ENCODE measurements around the gene DNAH11. TPM values are rescaled to one million over a fixed set of nuclear protein-coding genes. Genes with fewer than 3 reads are reported as not detected.

The DNAH11 gene
- total and polyA plus RNA-seq, 2 of the 8 experiments (the other 6 are each of a cell fraction or from before 2014, with no cell fraction given), result 1.8 to 4.9 TPM

GRCh38 chr7:21624320-21624719 is 81.5 kb downstream of the DNAH11 start:
- Histone ChIP-seq H4K20me1 (replicated peaks in 1 of 2; ENCODE audit: control insufficient read depth in 1 of 2, insufficient read depth in 2 of 2, low read length in 2 of 2) (no peaks in the 10 kb centered on the region), H4K8ac (ENCODE audit: extremely low read depth, insufficient read depth, low read length) (no peak overlapping the region), H3K79me2 (ENCODE audit: control insufficient read depth in 1 of 2, insufficient read depth in 2 of 2, low read length in 2 of 2) (no peaks in the 10 kb centered on the region), H3K18ac (ENCODE audit: extremely low read depth, low read length) (no peak overlapping the region), H3K23ac (ENCODE audit: insufficient read length) (no peak overlapping the region), H3K36me3 (ENCODE audit: control insufficient read depth in 2 of 4, insufficient read depth in 4 of 4, low read length in 3 of 4) (no peaks in the 10 kb centered on the region), H3K79me1 (ENCODE audit: low read depth, low read length) (no peaks in the 10 kb centered on the region), H3K27me3 (replicated peaks in 1 of 4; ENCODE audit: control insufficient read depth in 3 of 4, extremely low read depth in 1 of 4, insufficient read depth in 3 of 4, low read length in 3 of 4) (no peaks in the 10 kb centered on the region), H2BK120ac (replicated peaks; ENCODE audit: low read depth, low read length) (no peak overlapping the region), H2BK5ac (ENCODE audit: low read depth, low read length) (no peak overlapping the region), H3K4me3 (ENCODE audit: extremely low read depth in 1 of 4, insufficient read depth in 2 of 4, low read depth in 3 of 4, low read length in 4 of 4) (no peak overlapping the region), H3K9ac (replicated peaks in 1 of 4; ENCODE audit: extremely low read depth in 1 of 4, low read depth in 3 of 4, low read length in 3 of 4) (no peak overlapping the region), H3K23me2 (ENCODE audit: low read depth, low read length) (no peaks in the 10 kb centered on the region), H4K91ac (replicated peaks; ENCODE audit: insufficient read length, low read length) (no peak overlapping the region), H3K4me1 (replicated peaks in 1 of 4; ENCODE audit: control insufficient read depth in 3 of 4, insufficient read depth in 4 of 4, low read length in 3 of 4) (no peaks in the 10 kb centered on the region), H3K4ac (replicated peaks; ENCODE audit: insufficient read length, low read depth, low read length) (no peak overlapping the region), H3K14ac (ENCODE audit: insufficient read length) (no peak overlapping the region), H3K9me3 (ENCODE audit: insufficient read depth in 2 of 2, low read depth in 1 of 2, low read length in 1 of 2) (no peaks in the 10 kb centered on the region), H2BK15ac (ENCODE audit: low read length) (no peak overlapping the region), H2AFZ (ENCODE audit: low read length) (no peak overlapping the region), H2BK20ac (ENCODE audit: low read length) (no peak overlapping the region), H2BK12ac (ENCODE audit: low read depth, low read length) (no peak overlapping the region), H3K4me2 (ENCODE audit: insufficient read depth in 1 of 2, low read depth in 2 of 2, low read length in 2 of 2) (no peak overlapping the region), H4K5ac (ENCODE audit: insufficient read length, low read depth, low read length) (no peak overlapping the region), H3K27ac (ENCODE audit: low read depth, low read length) (no peak overlapping the region), H2AK5ac (ENCODE audit: low read depth, low read length) (no peak overlapping the region), H3K56ac (replicated peaks; ENCODE audit: insufficient read length, low read depth, low read length) (no peak overlapping the region)
- DNase-seq (ENCODE audit: low read depth in 1 of 2, low spot score in 2 of 2) (no peak), FAIRE-seq (no peak)
- ChIA-PET POLR2A (ENCODE audit: partially characterized antibody) (interaction anchor here (0.7 kb wide), 1 partner anchor 175 kb away, joined by 4 read pairs; no protein-coding TSS in a partner anchor), CTCF (ENCODE audit: partially characterized antibody) (no interaction called here)
- TF ChIP-seq CHD1 (IDR thresholded peaks at IDR 0.05; ENCODE audit: low read depth, low read length), result no peak
- TF ChIP-seq SIN3A (conservative IDR thresholded peaks at IDR 0.05 in 1 of 2, IDR thresholded peaks at IDR 0.05 in 1 of 2; ENCODE audit: low read depth in 1 of 2, low read length in 2 of 2), result no peak
- TF ChIP-seq NANOG (IDR thresholded peaks at IDR 0.05; ENCODE audit: insufficient read depth, low read depth, low read length, poor library complexity, severe bottlenecking), result no peak
- no peak for TF ChIP-seq POLR2A (IDR thresholded peaks at IDR 0.05; ENCODE audit: control extremely low read depth in 1 of 2, low read depth in 2 of 2, low read length in 2 of 2)
- no peak for TF ChIP-seq BACH1 (IDR thresholded peaks at IDR 0.05; ENCODE audit: low read length)
- TF ChIP-seq SIRT6 (IDR thresholded peaks at IDR 0.05; ENCODE audit: low read length), result no peak
- no peak for TF ChIP-seq MAX (IDR thresholded peaks at IDR 0.05)
- no peak for TF ChIP-seq PHF8 (conservative IDR thresholded peaks at IDR 0.05; ENCODE audit: low read depth, low read length)
- no peak for TF ChIP-seq JUN (IDR thresholded peaks at IDR 0.05; ENCODE audit: low read depth, low read length)
- no peak for TF ChIP-seq TEAD4 (IDR thresholded peaks at IDR 0.05; ENCODE audit: low read depth, low read length)
- TF ChIP-seq SP2 (IDR thresholded peaks at IDR 0.05; ENCODE audit: low read length), result no peak
- TF ChIP-seq BRCA1 (IDR thresholded peaks at IDR 0.05; ENCODE audit: low read depth, low read length), result no peak
- TF ChIP-seq HDAC6 (IDR thresholded peaks at IDR 0.05; ENCODE audit: low read depth, low read length), result no peak
- no peak for TF ChIP-seq HDAC2 (IDR thresholded peaks at IDR 0.05; ENCODE audit: borderline replicate concordance in 1 of 2, low read depth in 2 of 2, low read length in 2 of 2)
- no peak for TF ChIP-seq POU5F1 (IDR thresholded peaks at IDR 0.05; ENCODE audit: low read depth, low read length)
